B cell (primary cell): ENCODE measurements around the gene RNF4. TPM values are rescaled to one million over a fixed set of nuclear protein-coding genes. Genes with fewer than 3 reads are reported as not detected.

Source experiments
- ATAC-seq: fragments of 200-7000 bp; cut with Tn5 transposase; one replicate; pipeline ENCODE4 v1.10.0; 2021; ENCODE audit warnings: low read depth, mild to moderate bottlenecking, moderate number of reproducible peaks, moderate library complexity
- CTCF ChIA-PET: fragments of 350-600 bp; sonication (Branson Sonifier 250); formaldehyde crosslinking; loops from one replicate; lab custom pipeline; 2021; ENCODE audit warnings: antibody characterized with exemption, inconsistent platforms; lab: Charles Lee
- POLR2A ChIA-PET: fragments of 350-600 bp; sonication (Branson Sonifier 250); formaldehyde crosslinking; loops from one replicate; lab custom pipeline; 2021; ENCODE audit warnings: antibody characterized with exemption; lab: Charles Lee
- DNase-seq: peaks from one replicate; pipeline ENCODE4 v3.0.0; 2013
- H2AFZ ChIP-seq: 2 replicates; pipeline ENCODE4 v1.6.1; 2012; ENCODE audit warnings: mild to moderate bottlenecking, low read depth, low read length; ENCODE audit not compliant: insufficient read depth, poor library complexity, severe bottlenecking
- H3K27ac ChIP-seq, 2 donors: 1 replicate in 1 of 2; 2 replicates in 1 of 2; pipeline ENCODE4 v1.5.1; 2012 to 2013; ENCODE audit warnings: low read length in 2 of 2, mild to moderate bottlenecking in 2 of 2, moderate library complexity in 1 of 2
- H3K27me3 ChIP-seq, 4 experiments: fragments of 200-600 bp in 1 of 4; sonication (generic) in 1 of 4; replicated peaks in 1 of 4; 1 replicate in 2 of 4; 2 replicates in 2 of 4; pipeline versions ENCODE4 v1.6.1 to v1.7.0; 2013 to 2016; ENCODE audit warnings: low read length in 3 of 4, mild to moderate bottlenecking in 2 of 4, mixed read lengths in 1 of 4, moderate library complexity in 1 of 4; ENCODE audit not compliant: insufficient read depth in 4 of 4, control insufficient read depth in 3 of 4; ENCODE audit errors: control extremely low read depth in 1 of 4
- H3K36me3 ChIP-seq, 2 experiments: replicated peaks in 1 of 2; 1 replicate in 1 of 2; 2 replicates in 1 of 2; pipeline versions ENCODE4 v1.6.1 to v1.7.1; 2013; ENCODE audit warnings: low read length in 1 of 2; ENCODE audit not compliant: insufficient read depth in 2 of 2, control insufficient read depth in 1 of 2; ENCODE audit errors: control extremely low read depth in 1 of 2, extremely low read depth in 1 of 2
- H3K4me1 ChIP-seq, 2 donors: fragments of 200-600 bp in 1 of 2; sonication (generic) in 1 of 2; 1 replicate in 1 of 2; 2 replicates in 1 of 2; pipeline versions ENCODE4 v1.5.1 to v1.6.1; 2013 to 2017; ENCODE audit warnings: low read length in 2 of 2; ENCODE audit not compliant: control insufficient read depth in 2 of 2, insufficient read depth in 2 of 2
- H3K4me2 ChIP-seq: replicated peaks from 2 replicates; pipeline ENCODE3; 2012; ENCODE audit warnings: mild to moderate bottlenecking, low read depth, low read length; ENCODE audit not compliant: poor library complexity, severe bottlenecking
- H3K4me3 ChIP-seq, 5 experiments: fragments of 200-600 bp in 1 of 5; sonication (generic) in 1 of 5; 1 replicate in 3 of 5; 2 replicates in 2 of 5; pipeline versions ENCODE4 v1.5.1 to v1.7.0; 2011 to 2016; ENCODE audit warnings: low read length in 4 of 5, mild to moderate bottlenecking in 4 of 5, low read depth in 2 of 5, control low read depth in 1 of 5, moderate library complexity in 1 of 5; ENCODE audit not compliant: insufficient read depth in 1 of 5; ENCODE audit errors: control extremely low read depth in 1 of 5, extremely low read depth in 1 of 5
- H3K79me2 ChIP-seq: fragments of 200-600 bp; sonication (generic); one replicate; pipeline ENCODE4 v1.6.0; 2016; ENCODE audit warnings: low read length; ENCODE audit not compliant: control insufficient read depth, insufficient read depth
- H3K9ac ChIP-seq: fragments of 200-600 bp; sonication (generic); 2 replicates; pipeline ENCODE4 v1.6.1; 2017; ENCODE audit warnings: mild to moderate bottlenecking, low read length, moderate library complexity
- H3K9me3 ChIP-seq, 3 donors: one replicate each; pipeline versions ENCODE4 v1.6.1 to v1.7.1; 2013; ENCODE audit warnings: low read length in 2 of 3; ENCODE audit not compliant: control insufficient read depth in 2 of 3, insufficient read depth in 1 of 3; ENCODE audit errors: control extremely low read depth in 1 of 3
- H4K20me1 ChIP-seq: 2 replicates; pipeline ENCODE4 v1.6.0; 2012; ENCODE audit warnings: mild to moderate bottlenecking, low read length; ENCODE audit not compliant: insufficient read depth, control insufficient read depth, poor library complexity, severe bottlenecking
- H3K27ac Mint-ChIP-seq: one replicate; pipeline ENCODE4 v1.8.0; 2021; ENCODE audit warnings: mixed read lengths
- H3K27me3 Mint-ChIP-seq: one replicate; pipeline ENCODE4 v1.8.0; 2021; ENCODE audit warnings: mixed read lengths
- H3K4me1 Mint-ChIP-seq: one replicate; pipeline ENCODE4 v1.8.0; 2021; ENCODE audit warnings: mixed read lengths
- H3K4me3 Mint-ChIP-seq: one replicate; pipeline ENCODE4 v1.8.0; 2021; ENCODE audit warnings: mixed read lengths
- H3K9me3 Mint-ChIP-seq: one replicate; pipeline ENCODE4 v1.8.0; 2022; ENCODE audit warnings: mixed read lengths; ENCODE audit not compliant: insufficient read depth
- CTCF ChIP-seq: fragments of 200-600 bp; IDR thresholded peaks from one replicate; pipeline ENCODE4 v1.8.0; 2022; ENCODE audit warnings: antibody characterized with exemption, mild to moderate bottlenecking
- EZH2 ChIP-seq: IDR thresholded peaks from 2 replicates; pipeline ENCODE4 v1.6.1; 2012; ENCODE audit warnings: borderline replicate concordance, low read depth, mild to moderate bottlenecking, moderate library complexity, low read length; ENCODE audit not compliant: insufficient read depth, poor library complexity, severe bottlenecking
- WGBS: methylation state at CpG from one replicate; pipeline ENCODE4 v1.1.5; 2013; ENCODE audit warnings: missing lambda C conversion rate; ENCODE audit not compliant: insufficient coverage; 5-methylcytosine and 5-hydroxymethylcytosine counted together
- intact Hi-C: fragments of 100-400 bp; cut with micrococcal nuclease; formaldehyde crosslinking; loops from one replicate; pipeline ENCODE4 v1.10.0; 2022
- polyA plus RNA-seq: library from polyadenylated mRNA; depleted of rRNA; stranded (reverse); fragments of >200 nt; gene quantifications from 2 replicates; pipeline ENCODE4 v1.2.3, GENCODE V29; 2012
- total RNA-seq, 2 donors: library from RNA; stranded (reverse); fragments of 120-200 nt in 1 of 2; gene quantifications; 1 replicate in 1 of 2; 2 replicates in 1 of 2; pipeline versions ENCODE4 v1.2.3 to v1.2.4, GENCODE V29; 2013 to 2022

RNF4 gene
- total and polyA plus RNA-seq, 2 donors (not counting 1 experiment from before 2014, with no cell fraction given) = 61.8 to 95.2 TPM

GRCh38 chr4:2443956-2444740, 24.8 kb upstream of the RNF4 start:
- TF ChIP-seq EZH2 (no peak), CTCF (no peak)
- no peak overlapping the region for H2AFZ ChIP-seq
- H3K4me1 Mint-ChIP-seq = peaks cover 5% of the 10 kb centered on the region
- H3K9ac ChIP-seq = no peak overlapping the region
- WGBS = 77% methylated on average over 2 of the region's 7 CpGs
- ATAC-seq (no peak), DNase-seq (no peak)
- no peaks in the 10 kb centered on the region for H4K20me1 ChIP-seq
- intact Hi-C loops = no loop called here
- peaks cover 0 to 7% of the 10 kb centered on the region in 2 donors for H3K4me1 ChIP-seq
- H3K9me3 Mint-ChIP-seq = no peaks in the 10 kb centered on the region
- no peaks in the 10 kb centered on the region for H3K79me2 ChIP-seq
- ChIA-PET CTCF (interaction anchor here (0.9 to 4.2 kb wide), 2 partner anchors 52 to 224 kb away, joined by 3 to 36 read pairs; no protein-coding TSS in a partner anchor), POLR2A (no interaction called here)
- no peak overlapping the region for H3K27ac ChIP-seq
- H3K27me3 ChIP-seq = no peaks in the 10 kb centered on the region
- peaks cover 0 to 3% (median 0%) of the 10 kb centered on the region in 3 donors for H3K9me3 ChIP-seq
- H3K4me2 ChIP-seq = no peak overlapping the region
- H3K4me3 ChIP-seq = no peak overlapping the region
- H3K36me3 ChIP-seq = no peaks in the 10 kb centered on the region
- H3K27me3 Mint-ChIP-seq = no peaks in the 10 kb centered on the region
- no peak overlapping the region for H3K4me3 Mint-ChIP-seq
- no peak overlapping the region for H3K27ac Mint-ChIP-seq

GRCh38 chr4:2445130-2445529, 23.8 kb upstream of the RNF4 start:
- Histone ChIP-seq H3K27ac (no peak overlapping the region), H3K36me3 (no peaks in the 10 kb centered on the region), H3K79me2 (no peaks in the 10 kb centered on the region), H3K4me1 (peaks cover 0 to 7% of the 10 kb centered on the region in 2 donors), H3K9ac (no peak overlapping the region), H2AFZ (no peak overlapping the region), H3K27me3 (no peaks in the 10 kb centered on the region), H3K9me3 (peaks cover 0 to 3% (median 0%) of the 10 kb centered on the region in 3 donors), H3K4me2 (no peak overlapping the region), H3K4me3 (no peak overlapping the region), H4K20me1 (no peaks in the 10 kb centered on the region)
- no peak for ATAC-seq
- H3K9me3 Mint-ChIP-seq = no peaks in the 10 kb centered on the region
- 94% methylated on average over 2 of the region's 9 CpGs for WGBS
- no peak overlapping the region for H3K4me3 Mint-ChIP-seq
- no peaks in the 10 kb centered on the region for H3K27me3 Mint-ChIP-seq
- DNase-seq = no peak
- TF ChIP-seq CTCF (no peak), EZH2 (no peak)
- CTCF ChIA-PET = interaction anchor here (0.9 kb wide), 1 partner anchor 51 kb away, joined by 3 read pairs; no protein-coding TSS in a partner anchor
- intact Hi-C loops = no loop called here
- H3K4me1 Mint-ChIP-seq = peaks cover 5% of the 10 kb centered on the region
- H3K27ac Mint-ChIP-seq = no peak overlapping the region
- POLR2A ChIA-PET = interaction anchor here (0.6 to 0.7 kb wide), 2 partner anchors 84 to 697 kb away, joined by 3 read pairs; no protein-coding TSS in a partner anchor
